K562 treated with DMSO at 1 percent for 12 hours (cell line): ENCODE measurements around the gene PSAP. TPM values are rescaled to one million over a fixed set of nuclear protein-coding genes. Genes with fewer than 3 reads are reported as not detected.

Experiments used
- total RNA-seq: library from RNA; unstranded; fragments of 300-600 nt; gene quantifications from 2 replicates; pipeline ENCODE4 v1.2.3, GENCODE V29; 2022; ENCODE audit not compliant: insufficient read depth

The PSAP gene
- total RNA-seq, result 1,084 and 1,575 TPM in 2 replicates

GRCh38 chr10:71850743-71851464, at the start of gene PSAP:
PSAP (minus strand) TSS chr10:71851251; CDS start chr10:71851221, 30 bp downstream.

GRCh38 chr10:71773221-71773971, 77.7 kb downstream of the PSAP start, which contains the start of gene VSIR:
VSIR (minus strand) TSS chr10:71773520; CDS start chr10:71773439, 81 bp downstream.

Other genes with a start within 250 kb of the PSAP start
- 0.12 TPM in 1 of 2 replicates, not detected in the other for gene C10orf105, start 131.5 kb downstream of the PSAP start, total RNA-seq
- gene VSIR, start 77.7 kb downstream of the PSAP start, total RNA-seq, result 37.4 and 48.8 TPM in 2 replicates
- 0.17 and 0.39 TPM in 2 replicates for gene CHST3, start 113.1 kb upstream of the PSAP start, total RNA-seq
- gene SPOCK2, start 237.3 kb upstream of the PSAP start, total RNA-seq, result 0.51 and 1.1 TPM in 2 replicates